ENCODE measurements around the gene SUPT6H. TPM values are rescaled to one million over a fixed set of nuclear protein-coding genes. Genes with fewer than 3 reads are reported as not detected.
A peak's percentile ranks its signal among the peaks of the same experiment; 100 is the strongest.

SUPT6H gene
- total RNA-seq, 1 donor from 2014 or later: 29.9 TPM

GRCh38 chr17:28738680-28739384 is 76.8 kb downstream of the SUPT6H start:
- H3F3A ChIP-seq (ENCODE audit: low read depth): peaks cover 14% of the 10 kb centered on the region
- no peaks in the 10 kb centered on the region for H3K4me1 ChIP-seq
- H4K20me1 ChIP-seq (ENCODE audit: low read depth): no peaks in the 10 kb centered on the region
- no peak overlapping the region for H3K9ac ChIP-seq
- no peak overlapping the region for H3K27ac ChIP-seq
- H3K4me1 Mint-ChIP-seq: peaks cover 3% of the 10 kb centered on the region
- H3K9me3 ChIP-seq (ENCODE audit: low read depth): no peaks in the 10 kb centered on the region
- peaks cover 2% of the 10 kb centered on the region for H3K9me3 Mint-ChIP-seq
- H3K36me3 ChIP-seq: no peaks in the 10 kb centered on the region
- DNase-seq (ENCODE audit: low spot score): no peak
- TF ChIP-seq EZH2phosphoT487 (IDR thresholded peaks at IDR 0.05): no peak
- TF ChIP-seq EZH2 (IDR thresholded peaks at IDR 0.05): no peak
- no peak for TF ChIP-seq CTCF (IDR thresholded peaks at IDR 0.05)
- H3K4me3 ChIP-seq: no peak overlapping the region
- H3K27me3 Mint-ChIP-seq (ENCODE audit: insufficient read depth, low read depth): peaks cover 2% of the 10 kb centered on the region
- no peak overlapping the region for H3K27ac Mint-ChIP-seq
- H2AFZ ChIP-seq (replicated peaks): no peak overlapping the region
- no peak overlapping the region for H3K4me2 ChIP-seq
- H3K36me3 Mint-ChIP-seq: peaks cover 2% of the 10 kb centered on the region
- H3K27me3 ChIP-seq: no peaks in the 10 kb centered on the region
- H3K4me3 Mint-ChIP-seq: no peak overlapping the region
- no peaks in the 10 kb centered on the region for H3K79me2 ChIP-seq (ENCODE audit: low read depth)

GRCh38 chr17:28740406-28741357 is 78.7 kb downstream of the SUPT6H start:
- DNase-seq (ENCODE audit: low spot score): no peak
- Histone ChIP-seq H3K9ac (no peak overlapping the region), H4K20me1 (ENCODE audit: low read depth) (peaks cover 14% of the 10 kb centered on the region), H3K4me2 (no peak overlapping the region), H3K27ac (no peak overlapping the region), H3K27me3 (no peaks in the 10 kb centered on the region), H3K36me3 (no peaks in the 10 kb centered on the region), H3K9me3 (ENCODE audit: low read depth) (no peaks in the 10 kb centered on the region), H3K4me3 (no peak overlapping the region), H3K4me1 (peaks cover 3% of the 10 kb centered on the region), H3F3A (ENCODE audit: low read depth) (peaks cover 28% of the 10 kb centered on the region), H2AFZ (replicated peaks) (no peak overlapping the region), H3K79me2 (ENCODE audit: low read depth) (peaks cover 18% of the 10 kb centered on the region)
- peaks cover 6% of the 10 kb centered on the region for H3K4me1 Mint-ChIP-seq
- H3K36me3 Mint-ChIP-seq: peaks cover 2% of the 10 kb centered on the region
- no peak overlapping the region for H3K27ac Mint-ChIP-seq
- H3K4me3 Mint-ChIP-seq: no peak overlapping the region
- TF ChIP-seq EZH2 (IDR thresholded peaks at IDR 0.05): no peak
- no peak for TF ChIP-seq CTCF (IDR thresholded peaks at IDR 0.05)
- TF ChIP-seq EZH2phosphoT487 (IDR thresholded peaks at IDR 0.05): no peak
- H3K27me3 Mint-ChIP-seq (ENCODE audit: insufficient read depth, low read depth): peaks cover 4% of the 10 kb centered on the region
- peaks cover 2% of the 10 kb centered on the region for H3K9me3 Mint-ChIP-seq

GRCh38 chr17:28741358-28742349 is 79.6 kb downstream of the SUPT6H start:
- Histone ChIP-seq H3K4me1 (peaks cover 12% of the 10 kb centered on the region), H3F3A (ENCODE audit: low read depth) (peaks cover 38% of the 10 kb centered on the region), H4K20me1 (ENCODE audit: low read depth) (peaks cover 24% of the 10 kb centered on the region), H3K27me3 (no peaks in the 10 kb centered on the region), H3K4me2 (no peak overlapping the region), H3K36me3 (no peaks in the 10 kb centered on the region), H3K9me3 (ENCODE audit: low read depth) (no peaks in the 10 kb centered on the region), H2AFZ (replicated peaks) (no peak overlapping the region), H3K4me3 (no peak overlapping the region), H3K27ac (no peak overlapping the region), H3K79me2 (ENCODE audit: low read depth) (peaks cover 28% of the 10 kb centered on the region), H3K9ac (no peak overlapping the region)
- DNase-seq (ENCODE audit: low spot score): no peak
- Mint-ChIP-seq H3K4me3 (peak overlapping the region; percentile 25), H3K27ac (no peak overlapping the region), H3K27me3 (ENCODE audit: insufficient read depth, low read depth) (peaks cover 4% of the 10 kb centered on the region), H3K36me3 (peaks cover 2% of the 10 kb centered on the region), H3K9me3 (peaks cover 2% of the 10 kb centered on the region), H3K4me1 (peaks cover 13% of the 10 kb centered on the region)
- no peak for TF ChIP-seq CTCF (IDR thresholded peaks at IDR 0.05)
- no peak for TF ChIP-seq EZH2 (IDR thresholded peaks at IDR 0.05)
- no peak for TF ChIP-seq EZH2phosphoT487 (IDR thresholded peaks at IDR 0.05)

All from neural progenitor cell (in vitro differentiated cells).